GM21576 (cell line): Measurements from ENCODE around the gene CHPF.

Source experiments
- ATAC-seq: cut with Tn5 transposase; IDR thresholded peaks from one replicate; pipeline ENCODE4 v1.9.1; 2021; ENCODE audit warnings: mild to moderate bottlenecking, moderate library complexity; ENCODE audit not compliant: unreplicated experiment

The CHPF gene

DNA sequence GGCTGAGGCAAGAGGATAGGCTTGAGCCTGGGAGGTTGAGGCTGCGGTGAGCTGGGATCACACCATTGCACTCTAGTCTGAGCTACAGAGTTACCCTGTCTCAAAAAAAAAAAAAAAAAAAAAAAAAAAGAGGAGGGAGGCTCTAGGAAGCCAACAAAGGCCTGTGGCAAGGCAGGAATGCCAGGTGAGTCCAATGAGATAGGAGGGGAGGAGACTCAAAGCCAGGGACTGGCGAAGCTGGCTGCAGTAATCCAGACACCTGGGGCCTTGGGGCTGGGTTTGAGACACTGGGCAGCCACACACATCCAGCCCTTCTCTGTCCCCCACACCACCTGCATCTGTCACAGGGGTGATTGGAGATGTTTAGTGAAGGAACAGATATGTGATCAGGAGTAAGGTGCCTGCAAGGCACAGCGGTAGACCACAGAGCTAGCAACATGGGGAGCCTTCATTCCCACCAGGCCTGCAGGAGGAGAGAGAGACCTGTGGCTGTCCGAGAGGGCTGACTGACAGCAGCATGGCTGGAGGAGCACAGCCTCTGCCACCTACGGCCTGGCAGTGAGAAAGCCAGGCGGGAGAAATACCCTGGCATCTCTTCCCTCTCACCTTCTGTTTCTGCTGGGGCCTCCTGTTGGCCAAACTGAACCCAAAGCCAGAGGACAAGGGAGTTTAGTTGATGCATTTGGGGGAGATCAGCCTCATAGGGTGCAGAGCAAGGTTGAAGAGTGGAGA, 9.5 kb downstream of the CHPF start:
- no peak for ATAC-seq

DNA sequence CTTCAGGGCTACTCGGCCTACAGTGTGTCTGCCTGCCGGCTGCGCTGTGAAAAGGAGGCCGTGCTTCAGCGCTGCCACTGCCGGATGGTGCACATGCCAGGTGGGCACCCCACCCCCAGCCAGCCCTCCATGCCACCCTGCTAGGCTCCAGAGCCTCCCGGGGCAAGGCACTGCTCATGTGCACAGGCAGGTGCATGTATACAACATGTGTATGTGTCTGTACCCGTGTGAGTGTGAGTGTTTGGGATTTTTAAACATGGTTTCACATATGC, 11.3 kb downstream of the CHPF start:
- ATAC-seq: no peak

DNA sequence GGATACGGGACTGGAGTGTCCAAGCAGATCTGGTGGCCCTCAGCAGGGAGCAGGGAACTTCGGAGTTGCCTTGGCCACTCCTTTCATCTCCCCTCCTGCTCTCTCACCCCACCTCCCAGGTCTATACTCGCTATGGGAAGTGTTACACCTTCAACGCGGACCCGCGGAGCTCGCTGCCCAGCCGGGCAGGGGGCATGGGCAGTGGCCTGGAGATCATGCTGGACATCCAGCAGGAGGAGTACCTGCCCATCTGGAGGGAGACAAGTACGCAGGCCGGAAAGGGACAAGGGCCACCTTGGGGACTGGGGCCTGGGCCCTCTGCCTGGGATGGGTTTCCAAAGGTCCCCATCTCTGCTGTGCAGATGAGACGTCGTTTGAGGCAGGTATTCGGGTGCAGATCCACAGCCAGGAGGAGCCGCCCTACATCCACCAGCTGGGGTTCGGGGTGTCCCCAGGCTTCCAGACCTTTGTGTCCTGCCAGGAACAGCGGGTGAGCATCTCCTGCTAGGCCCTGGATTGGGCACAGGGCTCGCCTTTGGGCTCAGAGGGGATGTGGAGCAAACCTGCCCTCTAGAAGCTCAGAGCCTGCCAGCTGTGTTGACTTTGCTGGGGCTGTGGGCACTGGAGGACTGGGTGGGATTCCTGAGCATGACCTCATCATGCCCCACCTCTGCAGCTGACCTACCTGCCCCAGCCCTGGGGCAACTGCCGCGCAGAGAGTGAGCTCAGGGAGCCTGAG, 11.8 kb downstream of the CHPF start:
- no peak for ATAC-seq

DNA sequence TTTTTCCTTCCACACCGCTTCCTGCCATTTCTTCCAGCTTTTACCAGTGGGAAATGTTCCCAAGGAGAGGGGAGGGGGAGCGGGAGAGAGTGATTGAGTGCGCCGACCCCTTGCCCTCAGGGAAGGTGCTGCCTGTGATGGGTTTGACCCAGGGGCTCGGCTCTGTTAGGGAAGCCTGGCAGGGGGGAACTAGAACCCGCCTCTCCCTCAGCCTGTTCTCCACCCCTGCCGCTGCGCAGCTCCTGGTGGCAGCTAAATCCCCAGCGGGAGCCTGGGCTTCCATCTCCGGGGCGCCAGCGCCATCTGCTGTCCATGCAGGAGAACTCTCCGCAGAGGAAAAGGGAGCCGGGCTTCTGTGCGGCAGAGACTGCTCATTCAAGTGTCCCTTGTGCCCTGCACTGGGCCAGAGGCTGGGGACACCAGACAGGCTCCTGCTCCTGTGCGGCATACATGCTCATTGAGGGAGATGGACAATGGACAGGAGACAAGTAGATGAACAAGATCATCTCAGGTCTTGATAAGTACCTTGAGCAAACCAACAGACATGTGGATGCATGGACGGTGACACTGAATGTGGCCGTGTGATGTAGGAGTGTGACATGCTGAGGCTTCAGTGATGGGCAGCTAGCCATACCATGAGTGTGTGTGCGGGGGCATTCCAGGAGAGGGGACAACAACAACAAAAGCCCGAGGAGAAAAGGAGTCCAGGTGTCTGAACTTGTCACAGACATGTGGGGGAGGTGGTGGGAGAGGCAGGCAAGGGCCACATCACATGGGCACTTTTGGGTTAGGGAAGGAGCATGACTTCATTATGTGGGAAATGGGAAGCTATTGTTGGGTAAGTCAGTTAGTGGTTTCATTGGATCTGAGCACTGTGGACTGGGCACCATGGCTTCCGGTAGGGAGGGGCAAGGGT, 13.3 kb downstream of the CHPF start:
- peak; percentile 75 for ATAC-seq

DNA sequence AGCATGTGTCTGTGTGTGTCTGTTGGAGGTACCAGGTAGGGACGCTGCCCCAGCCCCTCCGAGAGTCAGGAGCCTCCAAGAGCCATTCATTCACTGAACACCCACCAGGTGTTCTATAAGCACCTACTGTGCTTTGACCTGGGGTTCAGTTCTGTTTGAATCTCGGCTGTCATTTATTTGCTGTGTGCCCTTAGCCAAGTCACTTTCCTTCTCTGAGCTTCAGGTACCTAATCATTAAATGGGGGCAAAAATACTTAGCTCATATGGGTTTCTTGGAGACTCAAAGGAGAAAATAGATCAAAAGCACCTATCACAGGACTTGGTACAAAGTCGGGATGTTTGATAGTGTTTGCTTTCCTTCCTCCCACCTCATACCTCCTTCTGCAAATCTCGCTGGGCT, 16.1 kb downstream of the CHPF start:
- no peak for ATAC-seq

DNA sequence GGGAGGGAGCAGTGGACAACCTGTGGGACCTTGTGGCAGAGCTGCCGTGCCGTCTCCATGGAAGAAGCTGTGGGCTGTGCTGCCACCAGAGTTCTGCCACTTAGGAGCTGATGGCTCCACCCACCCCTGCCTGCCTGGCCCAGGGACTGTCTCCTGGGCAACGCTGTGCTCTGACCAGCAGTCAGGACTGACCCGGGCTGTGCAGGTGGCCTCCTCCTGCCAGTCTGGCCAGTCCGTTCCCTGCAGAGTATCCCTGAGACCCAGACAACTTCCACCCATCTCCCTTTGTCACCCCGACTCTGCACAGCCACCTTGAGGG, 16.6 kb downstream of the CHPF start:
- ATAC-seq: no peak

DNA sequence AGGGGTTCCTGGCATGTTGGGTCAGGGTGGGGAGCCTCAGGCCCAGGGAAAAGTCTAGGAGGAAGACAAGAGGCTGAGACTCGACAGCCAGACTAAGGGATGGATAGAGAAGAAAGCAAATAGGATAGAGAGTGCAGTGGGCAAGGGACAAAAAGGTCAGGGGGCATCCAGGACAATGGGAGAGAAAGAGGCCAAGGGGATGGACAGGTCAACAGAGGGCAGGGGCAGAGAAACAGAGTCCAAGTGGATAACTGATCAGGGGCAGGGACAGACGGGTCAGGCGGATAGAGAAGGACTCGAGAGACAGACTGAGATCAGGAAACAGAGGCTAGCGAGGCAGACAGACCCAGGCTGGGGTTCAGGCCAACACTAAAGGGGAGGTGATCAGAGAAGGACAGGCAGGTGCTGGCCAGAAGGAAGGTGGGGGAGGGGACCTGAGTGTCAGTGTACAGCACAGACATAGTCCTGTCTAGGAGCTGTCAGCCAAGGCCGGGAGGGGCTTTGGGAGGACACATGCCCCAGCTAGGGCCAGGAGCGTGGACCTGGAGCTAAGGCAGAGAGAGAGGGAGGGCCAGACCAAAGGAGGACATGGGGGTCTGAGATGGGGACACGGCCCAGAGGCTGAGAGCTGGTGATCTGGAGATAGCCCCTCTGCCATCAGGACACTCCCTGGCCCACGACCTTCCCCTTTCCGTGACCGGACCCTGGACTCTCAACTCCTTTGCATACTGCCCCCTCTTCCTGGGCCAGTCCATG, 17.1 kb downstream of the CHPF start:
- ATAC-seq: no peak

DNA sequence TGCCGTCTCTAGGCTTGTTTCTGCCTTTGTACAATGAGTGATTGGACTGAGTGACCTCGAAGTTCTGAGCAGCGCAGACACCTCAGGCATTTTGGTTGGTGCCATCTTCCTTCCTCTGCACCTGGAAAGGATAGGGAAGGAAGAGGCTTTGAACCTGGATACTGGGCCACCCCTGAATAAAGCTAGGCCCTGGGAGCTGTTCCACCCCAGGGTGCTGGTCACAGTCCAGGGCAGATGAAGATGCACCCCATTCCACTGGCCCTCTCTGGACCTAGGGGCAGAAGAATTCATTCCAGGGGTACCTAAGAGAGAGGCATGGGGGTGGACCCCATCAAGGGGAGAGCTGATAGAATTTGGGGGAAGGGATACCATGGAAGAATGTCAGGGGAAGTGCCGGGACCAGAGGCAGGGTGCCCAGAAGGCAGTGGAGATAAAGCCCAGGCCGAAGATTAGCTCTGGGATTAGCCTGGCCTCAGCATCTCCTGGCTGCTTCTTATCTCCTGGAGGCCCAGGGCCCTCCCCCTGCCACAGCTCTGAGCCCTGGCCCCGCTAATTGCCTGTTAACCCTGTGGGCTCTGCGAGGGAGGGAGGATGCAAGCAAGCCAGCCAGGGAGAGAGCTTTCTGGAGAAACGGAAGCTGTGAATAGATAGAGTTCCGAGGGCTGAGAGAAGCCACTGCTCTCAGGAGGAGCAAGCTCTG, 17.9 kb downstream of the CHPF start:
- ATAC-seq: no peak

DNA sequence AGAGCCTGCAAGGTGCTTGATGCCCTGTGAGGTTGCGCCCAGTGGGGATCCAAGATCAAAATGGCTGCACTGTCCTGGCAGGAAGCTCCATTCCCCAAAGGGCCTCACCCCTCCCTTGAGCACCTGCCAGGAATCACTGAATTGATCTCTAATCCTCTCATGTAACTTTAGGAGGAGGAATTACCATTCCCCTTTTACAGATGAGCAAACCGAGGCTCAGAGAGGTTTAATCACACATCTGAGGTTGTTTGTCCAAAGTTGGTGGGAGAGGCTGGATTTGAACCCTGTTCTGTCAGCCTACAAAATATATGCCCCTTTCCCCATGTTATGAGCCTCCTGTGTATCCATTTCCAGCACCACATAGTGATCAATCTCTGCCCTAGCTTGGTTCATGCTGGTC, 18.8 kb downstream of the CHPF start:
- no peak for ATAC-seq

DNA sequence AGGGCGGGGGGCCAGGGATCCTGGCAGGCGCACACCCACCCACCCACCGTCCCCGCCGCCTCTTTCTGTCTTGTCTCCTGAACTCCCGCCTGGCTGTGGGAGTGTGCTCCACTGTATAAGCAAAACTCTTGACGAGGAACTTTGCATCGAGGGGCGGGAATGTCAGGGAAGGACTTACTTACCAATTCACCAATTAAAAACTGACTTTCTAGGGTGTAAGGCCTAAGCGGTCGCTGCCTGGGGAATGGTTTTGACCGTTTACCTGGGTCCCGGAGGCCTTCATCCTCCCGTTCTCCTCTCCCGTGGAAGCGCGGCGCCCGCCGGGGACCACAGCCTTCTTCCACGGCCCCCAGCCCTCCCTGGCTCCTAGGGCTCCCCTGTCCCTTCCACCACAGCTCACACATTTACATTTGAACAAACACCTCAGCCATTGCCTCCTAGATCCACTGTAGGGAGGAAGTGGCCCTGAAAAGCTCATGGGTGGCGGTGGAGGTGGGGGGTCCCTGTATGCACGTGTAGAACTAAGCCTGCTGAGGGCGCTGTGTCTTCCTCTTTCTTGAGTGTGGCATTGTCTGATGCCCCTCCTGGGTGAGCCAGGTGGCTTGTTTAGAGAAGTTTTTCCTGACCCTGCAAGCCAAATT, 20.5 kb downstream of the CHPF start:
- no peak for ATAC-seq

DNA sequence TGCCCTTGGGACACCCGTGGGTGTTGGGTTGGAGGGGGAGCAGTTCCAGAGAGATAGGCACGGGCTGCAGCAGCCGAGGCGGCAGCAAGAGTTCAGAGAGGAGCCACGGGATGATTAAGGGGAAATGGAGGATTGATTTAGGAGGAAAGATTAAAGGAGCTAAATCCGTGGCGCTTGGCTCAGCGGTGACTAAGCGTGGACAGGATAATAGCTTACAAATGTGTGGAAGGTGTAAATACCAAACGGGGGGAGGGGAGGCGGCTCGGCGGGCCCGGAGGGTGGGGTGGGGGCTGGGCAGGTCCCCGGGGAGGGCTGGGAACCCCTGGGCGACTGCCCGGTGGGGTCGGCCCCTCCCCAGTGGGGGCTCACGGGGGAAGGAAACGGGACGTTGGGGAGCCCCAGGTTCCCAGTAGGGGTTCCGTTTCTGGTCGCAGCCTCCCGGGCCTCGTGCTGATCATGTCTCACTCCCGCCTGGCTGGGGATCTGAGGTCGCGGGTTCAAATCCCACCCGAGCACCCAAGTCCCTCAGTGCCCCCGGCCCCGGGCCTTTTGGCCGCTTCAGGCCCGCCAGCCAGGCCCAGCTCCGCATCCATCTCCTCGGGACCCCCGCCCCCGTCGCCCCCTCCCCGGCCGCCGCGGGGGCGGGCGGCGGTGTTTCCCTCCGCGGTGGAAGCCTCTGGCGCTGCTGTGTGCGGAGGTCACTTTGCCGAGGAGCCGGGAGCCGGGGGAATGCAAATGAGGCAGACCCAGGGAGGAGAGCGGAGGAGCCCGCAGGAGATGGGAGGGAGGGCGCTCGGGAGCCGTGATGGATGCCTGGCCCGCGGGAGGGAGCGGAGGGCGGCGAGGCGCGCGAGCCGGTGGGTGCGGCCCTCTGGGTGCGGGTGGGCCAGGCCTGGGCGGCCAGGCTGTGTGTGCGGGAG, 21.2 kb downstream of the CHPF start:
- ATAC-seq: no peak

DNA sequence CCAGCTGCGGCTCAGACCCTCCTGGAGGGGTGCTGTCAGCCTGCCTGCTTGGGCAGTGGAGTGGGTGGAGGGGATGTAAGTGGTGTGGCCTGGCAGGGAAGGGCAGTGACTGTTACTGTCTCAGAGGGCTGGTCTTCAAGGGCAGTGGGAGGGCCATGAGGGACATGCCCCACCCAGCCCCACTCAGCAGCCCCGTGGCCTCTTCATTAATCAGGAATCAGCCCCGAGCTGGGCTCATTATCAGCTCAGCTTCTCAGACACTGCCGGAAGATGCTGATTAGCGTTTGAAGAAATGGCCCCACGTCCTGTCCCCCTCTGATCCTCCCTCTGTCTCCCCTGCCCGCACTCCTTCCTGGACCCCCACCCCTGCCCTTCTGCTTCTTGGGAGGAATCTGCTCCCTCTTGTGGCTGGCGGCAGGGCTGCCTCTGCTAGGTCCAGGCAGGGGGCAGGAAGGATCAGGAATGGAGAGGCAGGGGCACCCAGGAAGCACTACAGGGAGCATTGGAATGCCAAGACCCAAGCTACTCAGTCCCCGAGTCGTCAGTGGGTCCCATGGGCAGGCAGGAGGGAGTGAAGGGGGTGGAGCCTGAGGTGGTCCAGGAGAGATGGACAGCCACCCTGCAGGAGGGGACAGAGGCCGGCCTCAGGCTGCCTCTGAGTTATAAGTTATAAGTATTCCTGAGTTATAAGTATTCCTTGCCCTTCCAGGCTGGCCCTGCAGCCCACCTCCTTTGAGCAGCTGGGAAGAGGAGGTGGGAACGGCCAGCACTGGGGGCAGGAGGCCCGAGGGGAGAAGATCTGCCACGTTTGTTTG, 22.3 kb downstream of the CHPF start:
- ATAC-seq: no peak

DNA sequence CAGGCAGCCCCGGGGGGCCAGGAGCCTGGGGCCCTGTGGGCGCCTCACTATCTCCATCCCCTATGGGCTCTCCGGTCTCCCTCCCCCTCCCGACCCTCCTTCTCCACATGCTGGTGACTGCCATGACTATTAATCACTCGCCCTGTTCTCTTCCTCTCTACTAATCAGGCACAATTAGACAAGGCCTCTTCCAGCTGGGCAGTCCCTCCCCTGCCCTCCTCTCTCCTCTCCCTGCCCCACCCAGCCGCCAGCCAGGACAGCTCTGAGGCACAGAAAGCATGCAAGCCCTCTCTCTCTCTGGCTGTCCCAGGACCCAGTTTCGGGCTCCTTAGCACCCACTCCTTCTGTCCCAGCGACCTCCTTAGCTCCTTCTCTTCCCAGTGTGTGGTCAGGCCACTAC, 23.5 kb downstream of the CHPF start:
- no peak for ATAC-seq

DNA sequence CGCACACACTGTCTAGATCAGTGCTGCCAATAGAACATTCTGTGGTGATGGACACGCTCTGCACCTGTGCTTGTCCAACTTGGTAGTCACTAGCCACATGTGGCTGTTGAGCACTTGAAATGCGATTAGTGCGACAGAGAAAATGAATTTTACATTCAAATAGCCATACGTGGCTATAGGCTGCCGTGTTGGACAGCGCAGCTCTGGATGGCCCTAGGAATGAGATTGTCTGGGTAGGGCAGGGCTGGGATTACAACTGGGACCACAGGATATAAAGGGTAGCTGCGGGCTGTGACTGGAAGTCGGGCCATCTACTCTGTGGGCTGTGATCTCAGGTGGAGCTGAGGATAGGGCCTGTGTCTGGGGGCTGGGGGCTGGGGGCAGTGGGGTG, 24.1 kb downstream of the CHPF start:
- ATAC-seq: no peak

DNA sequence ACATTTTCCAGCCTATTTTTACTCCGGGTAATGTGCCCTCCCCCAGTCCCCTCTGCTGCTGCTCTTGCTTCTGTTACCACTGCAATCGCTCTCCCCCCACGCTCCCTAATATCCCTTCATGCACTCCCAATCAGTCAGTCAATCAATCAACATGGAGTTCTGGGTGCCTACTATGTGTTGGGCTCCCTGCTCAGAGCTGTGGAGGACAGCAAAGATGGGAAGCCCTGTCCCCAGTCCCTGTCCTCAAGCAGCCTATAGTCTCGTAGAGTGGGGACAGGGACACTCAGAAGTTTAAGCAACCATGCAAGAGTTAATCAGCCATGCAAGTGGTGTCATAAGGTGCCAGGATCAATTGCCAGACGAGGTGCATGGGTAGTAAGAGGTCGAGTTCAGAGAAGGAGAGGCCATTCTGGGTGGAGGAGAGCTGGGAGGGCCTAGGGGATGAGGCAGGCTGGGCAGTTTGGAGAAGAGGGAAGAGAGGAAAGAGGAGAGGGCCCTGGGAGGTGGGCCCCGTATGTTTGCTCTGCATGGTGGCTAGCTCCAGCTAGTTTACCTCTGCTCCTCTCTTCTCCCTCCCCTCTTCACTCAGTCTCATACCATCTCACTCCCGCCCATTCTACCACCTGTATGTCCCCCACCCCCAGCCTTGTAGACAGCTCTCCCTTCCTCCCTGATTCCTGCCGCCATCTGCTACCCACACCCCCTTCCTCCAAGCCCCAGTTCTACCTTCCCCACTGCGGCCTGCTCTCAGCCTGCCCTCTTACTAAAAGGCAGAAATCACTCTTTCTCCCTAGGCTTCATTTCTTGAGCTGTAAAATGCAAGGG, 25.4 kb downstream of the CHPF start:
- no peak for ATAC-seq

DNA sequence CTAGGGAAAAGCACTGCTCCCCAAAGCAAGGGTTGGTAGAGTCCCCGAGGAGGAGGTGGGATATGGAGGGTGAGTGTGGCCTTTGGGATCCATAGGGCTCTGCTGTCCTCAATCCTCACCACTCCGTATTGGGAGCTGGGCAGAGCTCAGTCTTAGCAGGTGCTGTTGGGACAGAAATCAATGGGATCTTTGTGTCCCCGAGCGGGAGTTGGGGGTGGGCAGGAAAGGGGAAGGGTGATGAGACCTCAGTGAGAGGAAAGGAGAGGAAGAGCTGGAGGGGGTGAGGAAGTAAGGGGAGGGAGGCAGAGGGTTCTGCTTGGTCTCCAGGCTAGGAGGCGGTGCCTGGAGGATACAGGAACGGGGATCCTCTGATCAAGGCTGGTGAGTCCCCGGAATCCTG, 26.7 kb downstream of the CHPF start:
- ATAC-seq: no peak

DNA sequence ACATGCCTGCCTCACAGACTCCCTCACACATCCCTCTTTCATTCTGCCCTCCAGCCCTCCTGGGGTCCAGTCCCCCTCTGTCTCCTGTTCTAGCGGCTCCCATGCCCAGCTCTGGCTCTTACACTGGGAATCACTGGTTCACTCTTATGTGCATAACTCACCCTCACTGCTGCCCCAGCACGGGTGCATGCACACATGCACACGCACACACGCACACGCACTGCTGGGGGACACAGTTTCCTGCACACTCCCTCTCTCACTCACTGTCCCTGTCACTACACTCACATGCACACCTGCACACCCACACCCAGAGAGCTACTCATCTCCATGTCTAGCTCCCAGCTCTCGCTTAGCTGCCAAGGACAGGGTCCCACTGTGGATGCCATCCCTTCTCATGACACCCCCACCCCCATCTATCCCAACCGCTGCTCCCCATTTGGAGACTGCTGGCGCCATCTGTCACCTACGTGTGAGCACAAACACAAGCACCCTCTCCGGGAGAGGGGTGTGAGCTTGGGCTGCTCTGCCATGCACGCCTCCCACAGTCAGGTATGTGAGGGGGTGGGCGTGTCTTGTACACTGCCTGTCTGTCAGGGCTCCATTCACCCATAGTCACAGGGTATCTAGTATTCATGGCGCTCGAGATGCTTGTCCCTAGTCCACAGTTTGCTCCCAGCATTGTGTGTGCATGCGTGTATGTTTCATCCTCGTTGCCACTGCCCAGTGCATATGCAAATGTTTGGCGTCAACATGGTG, 27.6 kb downstream of the CHPF start:
- no peak for ATAC-seq
